GM19099 (cell line): ENCODE measurements around the gene NUFIP2.

Experiments
- POLR2A ChIP-seq: IDR thresholded peaks from 3 replicates; pipeline ENCODE4 v1.6.1; 2011; ENCODE audit warnings: low read depth; ENCODE audit not compliant: insufficient read length; ENCODE audit errors: extremely low read depth

Gene NUFIP2, protein sequence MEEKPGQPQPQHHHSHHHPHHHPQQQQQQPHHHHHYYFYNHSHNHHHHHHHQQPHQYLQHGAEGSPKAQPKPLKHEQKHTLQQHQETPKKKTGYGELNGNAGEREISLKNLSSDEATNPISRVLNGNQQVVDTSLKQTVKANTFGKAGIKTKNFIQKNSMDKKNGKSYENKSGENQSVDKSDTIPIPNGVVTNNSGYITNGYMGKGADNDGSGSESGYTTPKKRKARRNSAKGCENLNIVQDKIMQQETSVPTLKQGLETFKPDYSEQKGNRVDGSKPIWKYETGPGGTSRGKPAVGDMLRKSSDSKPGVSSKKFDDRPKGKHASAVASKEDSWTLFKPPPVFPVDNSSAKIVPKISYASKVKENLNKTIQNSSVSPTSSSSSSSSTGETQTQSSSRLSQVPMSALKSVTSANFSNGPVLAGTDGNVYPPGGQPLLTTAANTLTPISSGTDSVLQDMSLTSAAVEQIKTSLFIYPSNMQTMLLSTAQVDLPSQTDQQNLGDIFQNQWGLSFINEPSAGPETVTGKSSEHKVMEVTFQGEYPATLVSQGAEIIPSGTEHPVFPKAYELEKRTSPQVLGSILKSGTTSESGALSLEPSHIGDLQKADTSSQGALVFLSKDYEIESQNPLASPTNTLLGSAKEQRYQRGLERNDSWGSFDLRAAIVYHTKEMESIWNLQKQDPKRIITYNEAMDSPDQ

GRCh38 chr17:29293890-29294579 lies at the start of gene NUFIP2:
Gene NUFIP2 (minus strand): TSS chr17:29294148. CDS start chr17:29294059, 89 bp downstream.
- peak; percentile 100 for TF ChIP-seq POLR2A

DNA sequence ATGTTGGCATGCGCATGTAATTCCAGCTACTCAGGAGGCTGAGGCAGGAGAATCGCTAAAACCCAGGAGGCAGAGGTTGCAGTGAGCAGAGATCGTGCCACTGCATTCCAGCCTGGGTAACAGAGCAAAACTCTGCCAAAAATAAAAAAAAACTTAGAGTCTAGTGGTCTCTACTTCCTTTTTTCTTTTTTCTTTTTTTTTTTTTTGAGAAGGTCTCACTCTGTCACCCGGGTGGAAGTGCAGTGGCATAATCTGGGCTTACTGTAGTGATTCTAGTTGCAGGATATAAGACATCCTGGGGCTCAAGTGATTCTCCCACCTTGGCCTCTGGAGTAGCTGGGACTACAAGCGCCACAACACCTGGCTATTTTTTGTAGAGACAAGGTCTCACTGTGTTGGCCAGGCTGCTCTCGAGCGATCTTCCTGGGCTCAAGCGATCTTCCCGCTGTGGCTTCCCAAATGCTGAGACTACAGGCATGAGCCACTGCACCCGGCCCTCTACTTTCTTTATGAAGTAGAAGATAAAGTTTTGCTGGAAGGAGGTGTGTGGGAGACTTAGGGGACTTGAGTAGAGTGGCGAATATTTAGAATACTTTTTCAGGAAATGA lies 48.3 kb upstream of the NUFIP2 start:
- no peak for TF ChIP-seq POLR2A

GRCh38 chr17:29341726-29342125 lies 47.8 kb upstream of the NUFIP2 start:
- no peak for TF ChIP-seq POLR2A

DNA sequence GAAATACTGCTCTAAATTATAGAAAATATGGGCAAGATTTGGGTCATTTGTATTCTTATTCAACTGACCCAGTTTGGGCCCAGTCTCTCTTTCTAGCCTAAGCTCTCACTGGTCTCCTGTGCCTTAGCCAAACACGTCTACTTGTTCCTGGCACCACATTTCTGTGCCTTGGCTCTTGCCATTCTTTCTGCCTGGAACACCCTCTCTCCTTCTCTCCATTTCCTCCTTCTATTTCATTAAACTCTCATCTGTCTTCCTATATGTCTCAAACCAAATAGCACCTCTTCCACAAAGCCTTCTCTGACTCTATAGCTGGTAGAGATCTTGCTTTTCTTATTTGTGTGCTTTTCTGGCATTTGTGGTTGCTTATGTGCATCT lies 37.7 kb upstream of the NUFIP2 start:
- no peak for TF ChIP-seq POLR2A

DNA sequence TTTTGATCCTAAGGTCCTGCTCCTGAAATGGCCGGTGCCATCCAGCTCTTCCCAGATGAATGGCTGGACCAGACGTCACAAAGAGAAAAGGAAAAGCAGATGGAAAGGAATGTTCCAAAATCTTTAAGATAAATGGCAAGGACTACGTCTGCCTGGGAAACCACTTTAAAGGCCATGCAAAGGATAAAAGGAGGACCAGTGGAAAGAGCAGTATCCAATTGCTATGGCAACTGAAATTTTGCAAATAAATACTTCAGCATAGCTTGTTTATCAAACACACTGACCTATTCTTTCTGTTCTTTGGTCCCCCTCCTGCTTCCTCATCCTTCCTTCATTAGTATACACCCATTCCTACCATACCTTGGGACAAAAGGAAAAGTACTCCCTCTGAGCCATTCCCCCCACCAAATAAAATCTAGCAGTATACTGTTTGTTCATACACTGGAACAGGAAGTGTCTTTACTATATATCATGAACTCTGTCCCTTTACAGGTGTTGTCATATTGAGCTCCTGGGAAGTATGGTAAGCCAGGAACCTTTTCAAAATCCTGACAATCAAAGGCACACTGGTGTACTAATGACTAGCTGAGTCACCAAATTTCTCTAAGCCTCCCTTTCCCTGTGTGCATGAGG lies 37.2 kb upstream of the NUFIP2 start:
- no peak for TF ChIP-seq POLR2A

- no peak for TF ChIP-seq POLR2A
Observed at GRCh38 chr17:29327412-29327811, 33.5 kb upstream of the NUFIP2 start.

DNA sequence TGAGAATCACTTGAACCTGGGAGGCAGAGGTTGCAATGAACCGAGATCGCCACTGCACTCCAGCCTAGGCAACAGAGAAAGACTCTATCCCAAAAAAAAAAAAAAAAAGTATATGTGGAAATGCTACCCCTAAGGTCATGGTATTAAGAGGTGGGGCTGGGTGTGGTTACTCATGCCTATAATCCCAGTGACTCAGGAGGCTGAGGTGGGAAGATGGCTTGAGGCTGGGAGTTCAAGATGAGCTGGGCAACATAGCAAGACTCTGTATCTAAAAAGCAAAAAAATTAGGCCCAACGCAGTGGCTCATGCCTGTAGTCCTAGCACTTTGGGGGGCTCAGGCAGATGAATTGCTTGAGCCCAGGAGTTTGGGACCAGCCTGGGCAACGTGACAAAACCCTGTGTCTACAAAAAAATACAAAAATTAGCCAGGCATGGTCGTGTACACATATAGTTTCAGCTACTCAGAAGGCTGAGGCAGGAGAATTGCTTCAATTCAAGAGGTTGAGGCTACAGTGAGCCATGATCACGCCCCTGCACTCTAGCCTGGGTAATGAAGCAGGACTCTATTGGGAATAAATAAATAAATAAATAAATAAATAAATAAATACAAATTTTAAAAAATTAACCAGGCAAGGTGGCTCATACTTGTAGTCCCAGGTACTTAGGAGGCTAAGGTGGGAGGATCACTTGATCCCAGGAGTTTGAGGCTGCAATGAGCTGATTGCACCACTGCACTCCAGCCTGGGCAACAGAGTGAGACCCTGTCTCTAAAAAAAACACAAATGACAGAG lies 32.3 kb upstream of the NUFIP2 start:
- no peak for TF ChIP-seq POLR2A

- TF ChIP-seq POLR2A = no peak
Observed at GRCh38 chr17:29322363-29322762, 28.4 kb upstream of the NUFIP2 start.

DNA sequence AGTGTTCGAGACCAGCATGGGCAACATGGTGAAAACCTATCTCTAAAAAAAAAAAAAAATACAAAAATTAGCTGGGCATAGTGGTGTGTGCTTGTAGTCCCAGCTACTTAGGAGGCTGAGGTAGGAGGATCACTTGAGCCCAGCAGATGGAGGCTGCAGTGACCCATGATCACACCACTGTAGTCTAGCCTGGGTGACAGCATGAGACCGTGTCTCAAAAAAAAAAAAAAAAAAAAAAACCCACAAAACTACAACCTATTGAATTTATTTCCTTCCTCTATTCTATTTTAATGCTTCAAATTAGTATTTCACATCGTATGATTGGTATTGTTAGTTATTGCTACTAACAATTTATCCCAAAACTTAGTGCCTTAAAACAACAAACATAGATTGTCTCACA lies 9.4 kb upstream of the NUFIP2 start:
- TF ChIP-seq POLR2A = no peak

DNA sequence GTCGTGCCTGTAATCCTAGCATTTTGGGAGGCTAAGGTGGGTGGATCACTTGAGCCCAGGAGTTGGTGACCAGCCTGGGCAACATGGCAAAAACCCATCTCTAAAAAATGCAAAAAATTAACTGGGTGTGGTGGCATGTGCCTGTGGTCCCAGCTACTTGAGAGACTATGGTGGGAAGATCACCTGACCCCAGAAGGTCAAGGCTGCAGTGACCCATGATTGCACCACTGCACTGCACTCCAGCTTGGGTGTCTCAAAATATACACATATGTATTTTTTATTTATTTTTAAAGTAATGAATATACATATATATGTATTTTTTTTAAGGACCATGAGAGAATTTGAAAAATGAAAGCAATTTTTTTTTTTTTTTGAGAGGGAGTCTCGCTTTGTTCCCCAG lies 5.1 kb upstream of the NUFIP2 start:
- no peak for TF ChIP-seq POLR2A

DNA sequence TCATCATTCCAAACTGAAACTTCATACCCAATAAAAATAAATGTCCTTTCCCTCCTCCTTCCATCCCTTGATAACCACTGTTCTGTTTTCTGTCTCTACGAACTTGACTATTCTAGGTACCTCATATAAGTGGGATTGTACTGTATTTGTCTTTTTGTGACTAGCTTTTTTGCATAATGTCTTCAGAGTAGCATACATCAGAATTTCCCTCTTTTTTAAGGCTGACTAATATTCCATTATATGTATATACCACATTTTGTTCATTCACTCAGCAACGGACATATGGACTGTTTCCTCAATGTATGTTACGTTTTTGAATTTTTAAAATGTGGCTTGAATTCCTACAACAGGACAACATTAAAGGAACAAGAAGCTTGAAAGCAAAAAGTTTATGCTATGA lies 1.5 kb upstream of the NUFIP2 start:
- TF ChIP-seq POLR2A = no peak

DNA sequence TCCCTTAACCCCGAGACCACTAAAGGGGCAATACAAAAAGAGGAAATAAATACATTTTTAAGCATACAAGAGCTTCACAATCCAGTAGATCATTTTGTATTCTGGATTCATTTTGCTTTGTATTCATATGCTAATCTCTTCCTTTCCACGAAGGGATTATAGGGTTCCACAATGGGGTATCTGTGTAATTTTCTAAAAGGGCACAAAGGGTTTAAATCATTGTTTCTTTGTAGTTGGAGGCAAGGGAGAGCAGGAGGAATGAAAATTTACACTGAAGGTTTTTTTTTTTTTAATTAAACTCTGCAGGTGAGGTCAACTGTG lies 592 bp upstream of the NUFIP2 start:
- no peak for TF ChIP-seq POLR2A

- peak; percentile 0 for TF ChIP-seq POLR2A
Observed at GRCh38 chr17:29292992-29293889, 707 bp downstream of the NUFIP2 start.
